GM19099 (cell line): ENCODE results near the gene EPG5.

Experiments
- POLR2A ChIP-seq: IDR thresholded peaks from 3 replicates; pipeline ENCODE4 v1.6.1; 2011; ENCODE audit warnings: low read depth; ENCODE audit not compliant: insufficient read length; ENCODE audit errors: extremely low read depth

Gene EPG5

GRCh38 chr18:45901654-45902210, 65.4 kb downstream of the EPG5 start:
- TF ChIP-seq POLR2A: no peak

- TF ChIP-seq POLR2A: no peak
Observed at GRCh38 chr18:45900623-45901022, 66.5 kb downstream of the EPG5 start.

- no peak for TF ChIP-seq POLR2A
Observed at GRCh38 chr18:45896991-45897390, 70.1 kb downstream of the EPG5 start.

GRCh38 chr18:45896452-45896851, 70.7 kb downstream of the EPG5 start:
- TF ChIP-seq POLR2A: no peak

GRCh38 chr18:45895339-45895738, 71.8 kb downstream of the EPG5 start:
- TF ChIP-seq POLR2A: no peak

- TF ChIP-seq POLR2A: no peak
Observed at GRCh38 chr18:45894818-45895217, 72.3 kb downstream of the EPG5 start.

- no peak for TF ChIP-seq POLR2A
Observed at GRCh38 chr18:45891806-45892205, 75.3 kb downstream of the EPG5 start.

- no peak for TF ChIP-seq POLR2A
Observed at GRCh38 chr18:45890606-45891005, 76.5 kb downstream of the EPG5 start.

- TF ChIP-seq POLR2A: no peak
Observed at GRCh38 chr18:45889419-45890064, 77.6 kb downstream of the EPG5 start.

GRCh38 chr18:45887585-45887984, 79.5 kb downstream of the EPG5 start:
- no peak for TF ChIP-seq POLR2A

- no peak for TF ChIP-seq POLR2A
Observed at GRCh38 chr18:45880876-45881558, 86.1 kb downstream of the EPG5 start.

GRCh38 chr18:45879681-45880655, 87.2 kb downstream of the EPG5 start:
- no peak for TF ChIP-seq POLR2A

GRCh38 chr18:45877403-45877802, 89.7 kb downstream of the EPG5 start:
- no peak for TF ChIP-seq POLR2A

- TF ChIP-seq POLR2A: no peak
Observed at GRCh38 chr18:45876161-45876560, 91.0 kb downstream of the EPG5 start.
